ENCODE measurements around the gene CACNA1C.
"Not testable (repeated sequence)": the region's sequence is repeated elsewhere in the genome, so short reads cannot be mapped to it uniquely, and the experiment has no call there.

CACNA1C gene

DNA sequence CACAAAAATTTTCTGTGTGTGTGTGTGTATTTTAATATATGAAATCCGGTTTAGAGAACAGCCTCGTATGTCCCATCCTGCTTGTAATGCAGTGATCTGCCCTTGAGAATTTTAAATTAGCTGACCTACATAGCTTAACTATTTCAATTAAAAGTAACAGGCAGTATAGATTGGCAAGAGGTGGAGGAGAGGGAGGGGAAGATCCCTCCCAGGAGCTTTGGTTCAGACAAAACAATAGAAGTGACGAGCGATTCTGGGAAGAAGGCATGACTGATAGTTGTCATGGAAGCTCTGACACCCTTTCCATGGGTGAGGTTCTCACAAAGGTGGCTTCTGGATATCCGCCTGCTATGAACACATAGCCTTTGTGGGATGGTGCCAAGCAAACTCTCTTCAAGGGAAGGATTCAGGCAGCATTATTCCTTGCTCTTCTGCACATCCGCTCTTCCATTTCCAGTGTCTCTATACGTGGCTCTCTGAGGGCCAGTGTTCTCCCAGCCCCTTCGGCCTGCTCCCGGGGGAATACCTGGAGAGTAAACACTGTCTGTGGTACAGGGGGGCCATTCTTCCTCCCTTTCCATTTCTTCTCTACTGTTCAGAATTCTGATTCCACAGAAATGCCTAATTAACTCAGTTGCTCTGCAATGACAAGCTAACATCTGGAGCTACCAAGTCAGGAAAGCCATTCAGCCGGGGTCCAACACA, 182.0 kb downstream of the CACNA1C start:
- DNase-seq (ENCODE audit: low spot score) = no peak

DNA sequence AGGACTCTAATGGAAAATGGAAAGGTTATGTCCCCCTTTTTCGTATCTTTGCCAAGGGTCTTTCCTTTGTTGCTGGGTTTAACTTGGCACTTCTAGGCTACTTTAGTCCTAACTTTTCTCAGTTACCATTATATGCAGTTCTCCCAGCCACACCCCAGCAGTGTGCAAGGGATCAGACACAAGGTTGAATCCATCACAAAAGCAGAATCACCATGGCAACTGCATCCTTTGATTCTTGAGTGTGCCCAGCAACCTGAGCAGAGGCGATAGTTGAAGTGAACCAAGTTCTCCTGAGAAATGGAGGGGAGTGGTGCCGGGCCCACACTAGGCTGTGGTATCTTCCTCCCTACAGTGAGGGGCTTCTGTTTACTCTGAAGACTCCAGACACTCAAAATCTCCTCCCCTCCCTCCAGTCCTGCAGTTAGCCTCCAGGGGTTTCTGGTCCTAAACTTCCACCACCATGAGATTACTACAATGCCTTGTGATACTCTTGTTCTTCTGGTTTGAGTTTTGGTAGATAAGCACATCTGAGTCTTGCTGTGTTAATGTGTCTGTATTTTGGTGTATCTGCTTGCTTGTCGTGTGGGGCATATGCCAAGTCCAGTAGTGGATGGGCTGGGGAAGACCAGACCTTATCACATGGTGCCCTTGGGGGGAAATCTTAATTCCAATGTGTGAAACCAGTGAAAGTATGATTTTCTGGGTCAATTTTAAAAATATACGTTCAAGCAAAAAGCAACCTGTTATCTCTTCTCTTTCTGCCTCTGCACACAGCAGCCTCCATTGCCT, 183.9 kb downstream of the CACNA1C start:
- DNase-seq (ENCODE audit: low spot score) = no peak

DNA sequence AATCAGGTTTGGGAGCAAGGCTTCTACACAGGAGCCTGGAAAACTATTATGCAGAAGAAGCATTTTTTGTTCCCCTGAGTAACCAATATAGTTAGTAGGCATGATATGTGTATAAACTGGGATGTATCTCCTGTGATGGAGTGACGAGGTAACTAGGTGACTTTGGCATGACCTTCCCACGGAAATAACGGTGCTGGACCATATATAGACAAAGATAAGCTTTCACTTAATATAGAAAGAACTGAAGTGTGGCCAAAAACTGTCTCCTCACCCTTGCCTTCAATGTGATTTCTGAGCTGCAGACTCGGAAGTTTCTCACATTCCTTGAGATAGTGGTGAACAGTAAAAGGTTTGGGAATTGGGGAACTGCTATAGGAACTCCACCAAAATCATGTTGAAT, 185.3 kb downstream of the CACNA1C start:
- no peak for DNase-seq (ENCODE audit: low spot score)

DNA sequence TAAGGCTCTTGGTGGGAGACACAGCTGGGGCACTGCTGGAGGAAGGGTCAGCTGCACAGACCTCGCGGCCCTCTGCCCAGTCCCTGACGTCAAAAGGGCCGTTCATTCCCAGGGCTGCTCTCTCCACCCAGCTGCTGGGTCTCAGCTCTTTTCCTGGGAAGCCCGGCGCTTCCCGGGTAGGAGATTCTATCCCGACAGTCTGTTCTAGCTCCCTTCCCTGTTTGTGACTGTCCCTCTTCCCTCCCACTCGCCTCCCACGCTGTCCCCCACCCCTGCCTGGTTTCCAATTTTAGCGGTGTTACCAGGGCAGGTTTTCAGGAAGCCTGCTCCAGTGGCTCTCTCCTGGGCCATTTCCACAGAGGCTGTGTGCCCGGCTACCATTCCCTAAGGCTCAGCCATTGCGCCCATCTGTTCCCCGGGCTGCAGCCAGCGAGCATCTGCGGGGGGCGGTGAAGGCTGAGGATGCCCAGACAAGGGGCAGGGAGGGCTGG, 186.6 kb downstream of the CACNA1C start:
- no peak for DNase-seq (ENCODE audit: low spot score)

DNA sequence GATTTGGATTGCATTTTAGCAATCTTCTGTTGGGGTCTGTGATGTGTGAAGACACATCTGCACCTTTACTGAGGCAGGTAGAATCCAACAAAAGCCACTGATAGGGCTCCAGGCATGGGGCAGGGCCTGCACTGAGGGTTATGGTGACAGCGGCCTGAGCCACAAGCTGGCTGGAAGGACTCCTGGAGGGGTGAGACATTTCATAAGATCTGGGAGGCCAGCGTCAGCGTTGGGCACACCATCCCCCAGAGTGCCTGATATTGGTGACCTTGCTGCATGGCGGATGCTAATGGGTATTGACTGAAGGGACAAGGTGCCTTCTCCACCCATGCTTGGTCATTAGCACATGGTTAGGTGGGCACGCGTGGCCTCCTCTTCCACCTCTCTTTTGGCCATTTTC, 187.6 kb downstream of the CACNA1C start:
- no peak for DNase-seq (ENCODE audit: low spot score)

DNA sequence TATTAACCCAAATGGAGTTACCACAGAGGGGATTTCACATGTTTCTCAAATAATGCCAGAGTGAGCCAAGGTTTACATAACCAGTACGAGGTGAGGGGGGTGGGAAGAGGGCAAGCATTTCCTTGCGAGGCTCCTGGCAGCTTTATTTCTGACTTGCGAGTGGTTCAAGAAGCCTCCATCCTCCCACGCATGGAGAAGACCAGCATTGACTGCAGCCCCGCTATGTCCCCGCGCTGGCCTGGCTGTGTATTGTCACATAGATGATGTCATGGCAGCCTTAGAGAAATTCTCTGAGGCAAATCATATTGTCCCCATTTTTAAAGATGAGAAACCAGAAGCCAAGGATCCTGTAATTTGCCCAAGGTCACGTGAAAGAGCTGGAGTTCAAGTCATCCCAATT, 188.2 kb downstream of the CACNA1C start:
- DNase-seq (ENCODE audit: low spot score) = no peak

DNA sequence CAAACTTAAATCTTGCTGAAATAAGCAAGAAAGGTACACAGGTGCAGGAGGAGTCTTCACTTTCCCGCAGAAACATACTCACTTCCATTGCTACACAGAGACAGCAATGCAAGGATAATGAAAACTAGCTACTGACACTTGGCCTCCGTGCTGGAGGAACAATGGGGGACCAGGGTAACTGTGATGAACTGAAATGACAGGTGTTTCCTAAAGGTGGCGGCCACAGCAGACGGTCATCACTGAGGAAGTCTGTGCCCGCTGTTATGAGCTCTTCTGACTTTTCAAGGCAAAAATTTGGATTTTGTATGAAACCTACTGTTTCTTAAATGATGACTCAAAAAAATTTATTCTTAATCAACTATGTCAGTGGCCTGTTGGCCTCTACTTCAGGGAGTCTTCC, 189.4 kb downstream of the CACNA1C start:
- no peak for DNase-seq (ENCODE audit: low spot score)

DNA sequence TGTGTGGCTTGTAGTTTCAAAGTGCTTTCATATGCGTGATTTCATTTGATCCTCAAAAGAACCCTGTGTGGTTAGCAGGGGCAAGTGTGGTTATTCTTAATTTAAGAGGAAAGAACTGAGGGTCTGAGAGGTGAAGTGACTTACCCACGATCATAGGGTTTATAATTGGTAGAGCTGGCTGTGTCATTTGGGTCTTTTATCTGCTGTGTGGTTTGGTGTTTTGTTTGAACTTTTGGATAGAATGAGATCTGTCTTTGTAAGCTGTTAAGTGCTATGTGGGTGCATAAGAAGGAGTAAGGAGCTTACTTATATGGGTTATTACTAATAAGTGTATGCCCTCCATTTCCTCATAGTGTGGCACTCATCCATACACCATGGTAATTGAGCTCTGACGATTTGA, 190.0 kb downstream of the CACNA1C start:
- no peak for DNase-seq (ENCODE audit: low spot score)

DNA sequence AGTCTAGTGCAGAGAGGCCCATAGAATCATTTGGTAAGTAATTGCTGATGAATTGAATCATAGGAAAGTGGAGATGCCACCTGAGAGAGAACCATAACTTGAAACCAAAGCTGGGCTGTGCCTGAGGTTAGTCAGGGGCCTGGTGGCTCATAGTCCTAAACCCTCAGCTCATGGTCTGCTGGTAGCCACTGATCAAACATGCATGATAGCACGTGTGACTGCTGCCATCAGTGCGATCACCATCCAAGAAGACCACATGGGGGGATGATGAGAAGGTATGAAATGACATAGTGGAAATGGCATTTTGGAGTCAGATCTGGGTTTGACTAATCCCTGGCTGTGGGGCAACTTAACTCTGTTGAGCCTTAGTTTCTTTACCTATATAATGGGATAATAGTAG, 190.5 kb downstream of the CACNA1C start:
- DNase-seq (ENCODE audit: low spot score) = no peak

DNA sequence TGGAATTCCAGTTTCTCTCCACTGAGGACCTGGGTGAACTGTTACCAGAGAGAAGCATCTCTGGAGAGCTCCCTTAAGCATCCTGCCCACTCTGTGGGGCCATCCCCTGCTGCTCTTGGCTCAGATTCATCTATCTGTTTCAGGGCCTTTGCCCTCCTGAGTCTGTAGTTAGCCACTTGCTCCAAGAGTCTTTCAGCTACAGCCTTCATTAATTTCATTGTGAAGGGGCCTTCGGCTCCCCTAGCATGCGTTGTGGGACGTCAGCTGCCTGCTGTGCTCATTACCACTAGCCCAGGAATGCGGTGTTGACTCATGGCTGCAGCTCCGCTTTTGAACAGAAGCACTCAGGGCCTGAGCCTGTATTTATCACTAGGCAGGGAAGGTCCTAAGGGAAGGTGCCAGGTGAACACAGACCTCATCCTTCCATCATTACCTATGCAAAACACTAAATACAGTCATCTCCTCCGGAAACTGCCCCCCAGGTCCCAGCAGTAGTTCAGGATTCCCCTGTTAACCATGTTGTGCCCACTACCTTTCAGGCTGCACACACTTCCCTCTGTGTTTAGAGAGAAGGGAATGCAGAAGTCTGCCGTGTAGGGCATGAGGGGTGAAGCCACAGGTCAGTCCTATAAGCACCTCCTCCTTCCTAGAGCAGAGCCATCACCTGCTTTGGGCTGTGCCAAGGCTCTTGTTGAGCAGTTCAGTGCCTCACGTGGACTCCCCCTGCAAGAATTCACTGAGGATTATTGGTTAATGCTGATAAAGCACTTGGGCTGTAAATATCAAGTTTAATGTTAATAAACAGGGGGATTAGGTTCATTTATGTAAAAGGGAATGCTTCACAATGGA, 191.4 kb downstream of the CACNA1C start:
- DNase-seq (ENCODE audit: low spot score) = peak; percentile 69

DNA sequence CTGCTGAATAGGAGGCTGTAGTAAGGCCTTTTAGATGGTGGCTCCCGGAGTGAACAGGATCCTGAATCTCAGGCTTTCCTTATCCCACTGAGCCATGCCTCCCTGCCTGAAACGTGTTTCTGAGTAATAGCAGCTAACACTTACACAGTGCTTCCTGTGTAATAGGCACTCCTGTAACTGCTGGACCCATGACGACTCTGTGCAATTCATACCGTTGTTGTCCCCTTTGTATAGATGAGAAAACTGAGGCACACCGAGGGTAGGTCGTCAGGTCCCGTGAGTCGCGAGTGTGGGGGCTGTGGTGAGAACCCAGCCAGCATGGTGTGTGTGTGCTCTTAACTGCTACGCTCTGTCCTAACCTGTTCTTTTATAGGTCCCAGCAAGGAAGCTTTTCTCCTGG, 193.6 kb downstream of the CACNA1C start:
- DNase-seq (ENCODE audit: low spot score) = no peak

DNA sequence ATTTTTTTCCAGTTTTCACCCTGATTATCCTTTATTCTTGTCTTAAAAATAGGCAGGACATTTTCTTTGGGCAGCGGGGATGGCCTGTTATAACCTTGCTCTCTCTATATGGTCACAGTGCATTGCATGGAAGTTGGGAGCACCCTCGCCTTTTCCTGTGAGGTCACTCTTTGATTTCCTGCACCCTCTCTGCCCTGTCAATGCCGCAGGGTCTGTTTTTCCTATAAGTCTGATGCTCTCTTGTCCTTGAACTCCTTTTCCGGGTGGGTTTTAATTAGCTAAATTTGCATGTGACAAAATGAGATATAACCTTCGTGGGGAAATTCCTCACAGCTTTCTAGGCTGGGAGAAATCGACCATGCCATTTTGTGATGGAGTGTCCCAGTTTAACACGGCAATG, 194.3 kb downstream of the CACNA1C start:
- DNase-seq (ENCODE audit: low spot score) = no peak

DNA sequence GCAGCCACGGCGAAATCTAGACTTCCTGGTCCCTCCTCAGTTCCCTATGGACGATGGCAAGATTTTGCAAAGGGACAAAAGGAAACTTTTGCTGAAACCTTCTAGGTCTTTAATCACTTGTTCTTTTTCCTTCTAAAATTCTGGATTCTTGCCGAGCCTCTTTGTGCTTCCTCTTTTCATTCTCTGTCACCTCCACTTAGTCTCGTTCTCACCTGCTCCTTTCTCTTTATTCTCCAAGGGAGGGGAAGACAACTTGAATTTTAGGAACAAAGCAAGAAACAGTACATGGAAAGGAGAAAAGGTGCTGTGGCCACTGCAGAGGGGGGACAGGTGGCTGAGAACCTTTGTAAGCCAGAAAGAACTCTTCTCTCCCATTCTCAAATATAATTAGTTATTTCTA, 194.8 kb downstream of the CACNA1C start:
- no peak for DNase-seq (ENCODE audit: low spot score)

DNA sequence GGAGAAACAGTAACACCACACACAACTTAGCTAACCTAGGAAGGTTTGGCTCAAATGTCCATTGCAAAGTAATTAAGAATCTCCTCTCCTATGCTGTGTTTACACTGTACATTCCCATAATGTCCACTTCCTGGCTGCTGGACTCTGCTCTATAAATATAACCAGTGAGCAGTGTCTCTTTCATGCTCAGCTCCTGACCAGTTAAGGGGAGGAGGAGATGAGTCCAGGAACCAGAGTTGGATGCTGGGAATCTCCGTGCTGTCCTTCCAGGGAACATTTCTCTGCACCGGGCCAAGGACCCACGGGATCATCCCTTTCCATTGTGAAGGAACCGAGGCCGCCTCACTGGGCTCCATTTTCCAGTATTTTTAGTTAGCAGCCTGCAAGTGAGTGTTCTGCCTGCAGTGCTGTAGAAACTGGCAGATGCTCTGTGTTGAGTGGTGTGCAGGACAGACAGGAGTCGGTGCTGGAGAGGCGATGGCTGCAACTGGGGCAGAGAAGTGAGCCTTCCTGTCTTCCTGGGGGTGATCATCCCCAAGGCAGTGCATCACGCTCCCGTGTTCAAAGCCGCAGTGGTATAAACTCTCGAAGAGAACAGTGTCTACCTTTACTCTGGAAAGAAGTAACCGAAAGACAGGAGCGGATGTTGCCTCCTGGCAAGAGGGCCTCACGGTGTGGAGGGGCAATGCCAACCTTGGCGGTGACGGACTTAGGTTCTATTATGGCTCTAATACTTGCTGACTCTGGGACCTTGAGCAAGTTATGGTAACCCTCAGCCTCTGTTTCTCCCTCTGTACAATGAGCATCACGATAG, 195.5 kb downstream of the CACNA1C start:
- DNase-seq (ENCODE audit: low spot score) = no peak

DNA sequence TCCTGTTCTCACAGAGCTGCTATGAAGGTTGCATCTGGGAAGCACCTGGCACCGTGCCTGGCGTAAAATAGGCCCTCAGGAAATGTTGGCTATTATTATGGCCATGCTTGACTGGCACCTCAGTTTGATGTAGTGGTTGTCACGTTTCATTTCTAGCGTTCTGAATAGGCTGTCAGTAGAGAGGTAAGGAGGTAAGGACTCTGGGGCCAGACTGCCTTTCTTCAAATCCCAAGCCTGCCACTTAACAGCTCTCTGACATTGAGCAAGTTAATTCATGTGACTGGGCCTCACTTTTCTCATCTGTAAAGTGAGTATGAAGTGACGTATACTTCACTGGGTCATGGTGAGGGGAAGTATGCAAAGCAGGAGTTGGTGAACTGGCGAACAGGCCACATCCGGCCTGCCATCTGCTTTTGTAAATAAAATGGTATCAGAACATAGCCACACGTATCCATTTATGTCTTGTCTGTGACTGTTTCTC, 196.2 kb downstream of the CACNA1C start:
- no peak for DNase-seq (ENCODE audit: low spot score)

DNA sequence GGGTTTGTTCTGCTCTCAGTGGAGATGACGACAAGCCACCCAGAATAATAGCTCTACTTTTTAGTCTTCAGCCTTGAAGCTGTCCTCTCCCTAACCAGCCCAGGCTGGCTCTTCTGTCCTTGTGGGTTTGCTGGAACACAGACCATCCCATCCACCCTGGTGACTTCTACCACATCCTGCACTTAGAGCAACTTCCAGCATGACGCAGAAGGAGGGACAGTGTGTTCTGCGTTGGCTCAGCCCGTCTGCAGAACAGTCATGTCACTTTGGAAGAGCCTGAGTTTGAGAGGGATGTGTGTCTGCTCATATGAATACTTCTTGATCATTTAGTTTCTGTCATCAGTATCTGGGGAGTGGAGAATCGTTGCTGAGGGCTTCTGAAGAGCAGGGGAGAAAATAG, 198.0 kb downstream of the CACNA1C start:
- DNase-seq (ENCODE audit: low spot score) = no peak

DNA sequence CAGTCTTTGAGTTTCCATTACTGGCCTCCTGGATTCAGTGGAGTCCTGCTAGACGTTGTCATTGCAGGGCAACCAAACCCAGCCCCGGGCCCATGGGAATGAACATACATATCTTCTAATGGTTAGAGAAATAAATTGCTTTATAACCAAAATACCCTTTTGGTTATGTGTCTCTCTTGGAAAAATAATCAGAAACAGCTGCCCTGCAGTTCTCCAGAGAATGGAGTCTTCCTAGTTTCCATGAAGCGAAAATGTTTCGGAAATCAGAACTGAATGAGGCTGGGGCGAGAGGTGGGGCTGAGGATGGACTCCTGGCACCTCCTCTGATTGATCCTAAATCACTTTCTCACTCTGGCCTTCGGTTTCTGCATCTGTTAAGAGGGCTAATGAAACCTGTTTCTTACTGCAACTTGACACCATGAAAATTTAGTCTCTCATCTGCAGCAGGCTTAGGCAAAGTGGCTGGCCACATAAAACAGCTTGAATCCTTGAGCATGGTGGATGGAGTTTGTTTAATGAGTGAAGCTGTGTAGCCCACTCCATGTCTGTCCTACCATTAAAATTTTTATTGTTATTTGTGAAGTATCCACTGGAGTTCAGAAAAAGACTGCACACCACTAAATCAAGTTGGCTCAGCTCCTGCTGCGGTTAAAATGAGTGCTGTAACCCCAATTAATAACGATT, 198.9 kb downstream of the CACNA1C start:
- no peak for DNase-seq (ENCODE audit: low spot score)

DNA sequence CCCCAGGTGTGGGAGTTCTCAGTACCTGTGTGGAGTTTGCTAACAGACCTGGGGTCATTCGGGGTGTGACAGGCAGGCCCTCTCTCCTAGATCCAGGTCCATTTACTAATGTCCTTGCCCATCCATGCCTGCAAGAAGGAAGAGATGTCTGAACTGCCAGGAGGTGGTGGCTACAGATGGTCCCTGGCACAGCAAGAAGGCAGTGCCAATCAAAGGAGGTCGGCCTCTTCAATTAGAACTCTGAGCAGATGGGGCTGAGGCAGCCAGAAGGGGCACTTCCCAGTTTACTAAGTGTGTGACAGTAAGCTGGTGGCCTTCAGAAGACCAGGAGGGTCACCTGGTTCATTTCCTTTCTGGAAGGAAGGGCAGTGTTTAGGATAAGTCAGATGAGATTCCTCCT, 202.5 kb downstream of the CACNA1C start:
- no peak for DNase-seq (ENCODE audit: low spot score)

DNA sequence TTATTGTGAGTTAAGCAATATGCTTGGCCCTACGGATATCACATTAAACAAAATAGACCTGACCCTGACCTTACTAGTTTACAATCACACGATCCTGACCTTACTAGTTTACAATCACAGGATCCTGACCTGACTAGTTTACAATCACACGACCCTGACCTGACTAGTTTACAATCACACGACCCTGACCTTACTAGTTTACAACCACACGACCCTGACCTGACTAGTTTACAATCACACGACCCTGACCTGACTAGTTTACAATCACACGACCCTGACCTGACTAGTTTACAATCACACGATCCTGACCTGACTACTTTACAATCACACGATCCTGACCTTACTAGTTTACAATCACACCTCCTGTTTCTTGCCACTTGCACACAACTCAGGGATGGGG, 202.9 kb downstream of the CACNA1C start:
- not testable (repeated sequence) for DNase-seq (ENCODE audit: low spot score)

DNA sequence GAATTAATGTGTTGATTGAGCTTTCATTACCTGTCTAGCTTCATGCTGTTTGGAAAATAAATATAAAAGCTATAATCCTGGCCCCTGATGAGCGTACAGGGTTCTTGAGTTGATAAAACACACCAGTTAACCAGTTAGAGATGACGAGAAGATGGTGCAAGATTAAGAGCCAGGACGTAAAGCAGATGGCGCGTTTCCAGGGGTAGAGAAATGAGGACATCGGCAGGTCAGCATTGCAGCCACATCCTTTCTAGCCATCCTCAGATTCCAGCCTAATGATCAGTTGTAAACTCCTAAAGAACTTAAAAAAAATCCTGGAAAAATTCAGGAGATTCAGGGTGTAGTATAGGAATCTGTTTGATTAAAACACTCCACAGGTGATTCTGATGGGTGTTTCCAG, 203.7 kb downstream of the CACNA1C start:
- no peak for DNase-seq (ENCODE audit: low spot score)

DNA sequence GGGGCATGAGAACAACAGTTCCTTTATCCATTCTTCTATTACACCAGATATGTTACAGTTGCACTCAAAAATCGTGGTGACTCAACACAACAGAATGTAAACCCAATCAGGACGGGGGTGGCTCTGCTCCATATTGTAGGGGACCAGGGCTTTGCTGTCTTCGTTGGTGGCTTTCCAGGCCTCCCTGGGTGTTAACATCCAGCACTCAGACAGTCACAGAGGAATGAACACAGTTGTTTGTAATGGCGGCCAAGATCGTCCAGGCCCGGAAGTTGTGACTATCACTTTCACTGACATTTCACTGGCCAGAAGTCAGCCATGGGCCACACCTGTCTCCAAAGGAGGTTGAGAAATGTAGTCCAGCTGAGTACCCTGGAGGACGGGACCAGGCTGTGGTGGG, 204.1 kb downstream of the CACNA1C start:
- peak; percentile 16 for DNase-seq (ENCODE audit: low spot score)

Data from SW480 (cell line).